ENCODE data around the gene RTP1.
"Not testable (repeated sequence)": the region's sequence is repeated elsewhere in the genome, so short reads cannot be mapped to it uniquely, and the experiment has no call there.

Gene RTP1

DNA sequence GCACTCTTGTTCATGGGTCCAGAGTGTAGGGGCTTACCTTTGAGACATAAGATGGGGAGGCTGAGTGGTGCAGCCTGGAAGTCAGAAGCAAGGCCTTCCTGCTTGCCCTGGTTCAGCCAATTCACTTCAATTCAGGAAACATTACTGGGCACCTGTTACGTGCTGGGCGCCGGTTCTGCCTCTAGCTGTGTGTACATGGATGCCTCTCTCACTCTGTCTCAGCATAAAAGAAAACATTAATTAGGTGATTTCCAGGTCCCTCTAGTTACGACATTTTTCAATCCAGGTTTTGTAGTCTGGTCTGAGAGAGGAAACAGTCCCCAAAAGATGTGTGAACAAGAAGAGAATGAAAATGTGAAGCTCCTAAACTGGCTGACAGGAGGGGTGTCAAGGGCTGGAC is 1.2 kb downstream of the RTP1 start:
- DNase-seq (ENCODE audit: low spot score) = no peak
- no peak for FAIRE-seq

GRCh38 chr3:187199463-187200050 is 2.3 kb downstream of the RTP1 start:
- FAIRE-seq; DNase-seq (ENCODE audit: low spot score): not testable (repeated sequence)

DNA sequence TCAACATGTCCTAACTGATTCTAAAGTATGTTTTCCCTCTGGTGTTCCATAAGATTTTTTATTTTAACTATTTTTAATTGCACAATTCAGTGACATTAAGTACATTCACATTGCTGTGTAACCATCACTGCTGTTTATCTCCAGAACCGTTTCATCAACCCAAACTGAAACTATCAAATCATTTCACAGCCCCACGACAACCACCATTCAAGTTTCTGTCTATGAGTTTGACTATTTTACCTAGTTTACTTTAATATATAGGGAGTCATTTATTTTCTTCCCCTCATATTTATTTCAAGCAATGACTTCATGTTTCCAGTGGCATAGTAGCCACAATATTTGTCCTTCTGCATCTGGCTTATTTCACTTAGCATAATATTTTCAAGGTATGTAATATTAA is 8.4 kb downstream of the RTP1 start:
- DNase-seq (ENCODE audit: low spot score) (no peak), FAIRE-seq (no peak)

DNA sequence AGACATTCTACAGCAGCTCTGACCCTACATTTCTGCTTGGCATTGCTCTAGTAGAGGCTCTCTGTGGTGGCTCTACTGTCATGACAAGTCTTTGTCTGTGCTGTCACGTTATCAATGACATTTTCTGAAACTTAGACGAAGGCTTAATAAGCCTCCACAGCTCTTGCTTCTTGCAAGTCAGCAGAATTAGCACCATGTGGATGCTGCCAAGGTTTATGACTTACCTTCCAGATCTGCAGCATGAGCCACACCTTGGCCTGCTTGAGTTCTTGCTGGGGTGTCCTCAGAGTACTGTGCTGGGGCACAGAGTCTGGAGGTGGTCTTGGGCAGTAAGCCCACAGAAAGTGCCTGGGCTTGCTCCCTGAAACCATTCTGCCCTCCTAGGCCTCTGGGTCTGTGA is 9.8 kb downstream of the RTP1 start:
- FAIRE-seq (no peak), DNase-seq (ENCODE audit: low spot score) (no peak)

GRCh38 chr3:187207624-187208023 is 10.3 kb downstream of the RTP1 start:
- DNase-seq (ENCODE audit: low spot score) (no peak), FAIRE-seq (no peak)

GRCh38 chr3:187208159-187208558 is 10.9 kb downstream of the RTP1 start:
- DNase-seq (ENCODE audit: low spot score) = no peak
- FAIRE-seq = no peak

GRCh38 chr3:187209491-187209890 is 12.2 kb downstream of the RTP1 start:
- FAIRE-seq (no peak), DNase-seq (ENCODE audit: low spot score) (no peak)

DNA sequence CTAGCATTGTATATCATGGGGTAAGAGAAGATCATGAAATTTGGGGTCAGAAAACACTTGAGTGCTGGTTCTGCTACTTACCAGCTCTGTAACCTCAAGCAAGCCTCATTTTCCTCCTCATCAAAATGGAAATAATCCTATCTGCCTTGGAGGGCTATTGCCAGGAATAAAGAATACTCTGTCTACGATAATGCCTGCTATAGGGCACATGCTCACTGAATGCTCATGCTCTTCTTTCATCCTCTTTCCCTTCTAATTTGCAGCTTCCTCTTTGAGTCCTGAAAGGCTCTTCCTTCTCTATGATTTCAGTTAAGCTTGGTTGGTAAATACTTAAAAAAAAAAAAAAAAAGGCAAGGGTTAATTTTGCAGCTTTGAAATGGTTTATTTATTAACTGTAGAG is 12.8 kb downstream of the RTP1 start:
- FAIRE-seq (no peak), DNase-seq (ENCODE audit: low spot score) (no peak)

DNA sequence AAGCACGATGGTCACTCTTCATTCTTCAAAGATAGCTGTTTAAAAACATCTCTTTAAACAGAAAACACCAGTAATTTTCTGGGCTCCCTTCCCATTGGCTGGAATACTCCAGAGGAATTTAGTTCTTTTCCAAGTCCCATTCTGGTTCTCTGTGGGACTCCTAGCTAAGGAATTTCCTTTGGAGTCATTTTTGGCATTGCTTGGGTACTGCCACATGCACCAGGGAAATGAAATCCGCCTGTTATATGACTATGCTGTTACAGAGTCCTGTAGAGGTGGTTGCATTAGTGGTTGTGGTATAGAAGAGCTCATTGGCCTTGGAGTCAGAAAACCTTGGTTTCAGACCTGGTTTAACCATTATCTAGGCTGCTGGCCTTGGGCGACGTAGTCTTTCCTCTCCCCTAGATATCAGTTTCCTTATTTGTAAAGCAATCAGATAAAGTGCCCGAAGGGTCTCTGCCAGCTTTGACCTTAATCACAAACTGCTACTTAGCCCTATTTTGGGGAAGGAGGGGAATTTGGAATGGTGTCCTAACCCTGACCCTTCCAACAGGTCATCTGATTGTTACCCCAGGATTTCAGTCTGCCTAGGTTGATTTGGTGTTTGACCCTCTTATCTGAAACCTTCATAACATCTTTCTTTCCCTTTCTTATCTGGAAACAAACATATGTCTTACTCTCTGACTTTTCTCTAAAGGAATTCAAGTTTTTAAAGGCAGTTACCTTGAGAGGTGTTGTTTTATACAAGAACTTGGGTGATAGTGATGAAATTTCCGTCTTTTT is 13.4 kb downstream of the RTP1 start:
- DNase-seq (ENCODE audit: low spot score) = no peak
- FAIRE-seq = no peak

DNA sequence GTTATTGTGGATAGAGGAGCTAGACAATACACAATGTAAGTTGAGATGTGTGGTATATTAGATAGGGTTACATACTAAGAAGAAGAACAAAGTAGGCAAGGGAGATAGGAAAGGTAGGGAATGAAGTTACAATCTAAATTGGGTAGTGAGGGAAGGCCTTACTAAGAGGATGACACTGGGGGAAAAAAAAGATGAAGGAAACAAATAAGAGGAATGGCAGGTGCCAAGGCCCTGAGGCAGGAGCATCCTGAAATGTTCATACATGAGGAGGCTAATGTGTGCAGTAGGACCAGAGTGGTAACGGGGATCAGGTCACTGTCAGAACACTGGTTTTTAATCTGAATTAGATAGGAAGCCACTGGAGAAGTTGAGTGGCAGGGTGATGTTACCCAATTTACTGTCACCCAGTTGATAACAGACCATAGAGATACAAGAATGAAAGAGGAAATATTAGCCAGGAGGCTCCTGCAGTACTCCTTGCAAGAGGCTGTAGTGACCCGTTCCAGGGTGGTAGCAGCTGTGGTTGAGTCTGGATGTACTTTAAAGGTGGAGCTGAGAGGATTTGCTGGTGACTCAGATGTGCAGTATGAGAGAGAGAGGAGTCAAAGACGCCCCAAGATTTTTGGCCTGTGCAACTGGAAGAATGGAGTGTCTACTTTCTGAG is 14.4 kb downstream of the RTP1 start:
- DNase-seq (ENCODE audit: low spot score) = no peak
- no peak for FAIRE-seq

GRCh38 chr3:187212196-187212545 is 14.9 kb downstream of the RTP1 start:
- FAIRE-seq (no peak), DNase-seq (ENCODE audit: low spot score) (no peak)

GRCh38 chr3:187212705-187213104 is 15.4 kb downstream of the RTP1 start:
- no peak for FAIRE-seq
- no peak for DNase-seq (ENCODE audit: low spot score)

DNA sequence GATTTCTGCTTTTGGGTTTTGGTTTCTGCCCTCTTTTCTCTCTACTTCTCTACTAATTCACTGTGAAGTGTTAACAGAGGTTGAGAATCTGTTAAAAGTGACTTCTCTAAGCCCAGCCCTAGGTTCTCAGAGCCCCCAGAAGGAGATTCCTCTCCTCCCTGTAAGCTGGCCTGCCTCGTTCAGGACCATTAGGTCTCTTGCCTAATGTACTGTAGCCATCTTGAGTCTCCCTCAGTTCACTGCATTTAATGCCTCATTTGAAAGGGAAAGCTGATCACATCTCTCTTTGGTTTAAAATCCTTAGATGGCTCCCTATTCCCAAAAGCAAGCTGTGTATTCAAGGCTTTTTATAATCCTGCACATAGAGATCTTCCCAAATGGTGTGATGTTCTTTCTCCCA is 16.3 kb downstream of the RTP1 start:
- FAIRE-seq = no peak
- no peak for DNase-seq (ENCODE audit: low spot score)

DNA sequence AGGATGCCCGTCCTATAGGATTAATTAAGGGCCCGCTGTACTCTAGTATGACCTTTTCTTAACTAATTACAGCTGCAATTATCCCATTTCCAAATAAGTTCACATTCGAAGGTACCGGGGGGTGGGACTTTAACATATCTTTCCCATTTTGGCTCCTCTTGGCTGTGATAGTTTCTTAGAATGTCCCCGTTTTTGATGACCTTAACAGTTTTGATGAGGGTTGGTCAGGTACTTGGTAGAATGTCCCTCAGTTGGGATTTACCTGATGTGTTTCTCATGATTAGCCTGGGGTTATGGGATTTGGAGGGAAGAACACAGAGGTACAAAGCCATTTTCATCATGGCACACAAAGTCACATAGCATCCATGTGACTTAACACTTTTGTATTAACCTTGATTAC is 18.2 kb downstream of the RTP1 start:
- DNase-seq (ENCODE audit: low spot score) (no peak), FAIRE-seq (no peak)

DNA sequence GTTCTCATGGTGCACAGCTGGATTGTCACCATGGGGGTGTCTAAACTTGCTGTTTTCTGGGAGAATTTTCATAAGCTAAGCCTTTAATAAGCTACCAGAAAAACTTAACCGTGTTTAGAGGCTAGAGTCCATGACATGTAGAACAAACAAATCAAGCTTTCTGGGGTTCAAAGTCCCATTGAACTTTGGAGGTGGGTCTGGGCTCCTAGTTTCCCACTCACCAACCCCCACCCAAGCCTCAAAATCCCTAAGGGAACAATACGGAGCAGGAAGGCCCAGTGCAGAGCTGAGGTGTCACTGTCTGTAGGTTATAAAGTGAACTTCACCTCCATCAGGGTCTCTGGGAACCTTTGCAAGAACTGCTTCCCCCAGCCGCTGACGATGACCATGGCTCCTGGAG is 25.5 kb downstream of the RTP1 start:
- FAIRE-seq = no peak

DNA sequence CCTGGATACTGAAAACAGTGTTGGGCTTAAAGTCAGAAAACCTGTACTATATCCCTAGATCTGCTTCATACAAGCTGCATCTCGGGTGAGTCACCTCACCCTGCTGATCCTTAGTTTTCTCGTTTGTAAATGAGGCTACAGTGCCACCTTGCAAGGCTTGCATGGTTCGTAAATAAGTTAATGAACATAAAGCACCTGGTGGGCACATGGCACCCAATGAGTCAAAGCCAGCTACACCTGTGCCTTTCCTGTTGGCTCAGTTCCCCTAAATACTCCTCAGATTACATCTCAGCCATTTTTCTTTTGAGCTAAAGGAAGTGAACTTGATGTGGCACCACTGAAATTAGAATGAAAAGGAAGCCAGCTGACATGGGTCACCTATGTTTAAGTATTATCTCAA is 26.5 kb downstream of the RTP1 start:
- FAIRE-seq (no peak), DNase-seq (ENCODE audit: low spot score) (no peak)

More for the DNA sequence above, 25.5 kb downstream of the RTP1 start:
- DNase-seq (ENCODE audit: low spot score) = no peak

DNA sequence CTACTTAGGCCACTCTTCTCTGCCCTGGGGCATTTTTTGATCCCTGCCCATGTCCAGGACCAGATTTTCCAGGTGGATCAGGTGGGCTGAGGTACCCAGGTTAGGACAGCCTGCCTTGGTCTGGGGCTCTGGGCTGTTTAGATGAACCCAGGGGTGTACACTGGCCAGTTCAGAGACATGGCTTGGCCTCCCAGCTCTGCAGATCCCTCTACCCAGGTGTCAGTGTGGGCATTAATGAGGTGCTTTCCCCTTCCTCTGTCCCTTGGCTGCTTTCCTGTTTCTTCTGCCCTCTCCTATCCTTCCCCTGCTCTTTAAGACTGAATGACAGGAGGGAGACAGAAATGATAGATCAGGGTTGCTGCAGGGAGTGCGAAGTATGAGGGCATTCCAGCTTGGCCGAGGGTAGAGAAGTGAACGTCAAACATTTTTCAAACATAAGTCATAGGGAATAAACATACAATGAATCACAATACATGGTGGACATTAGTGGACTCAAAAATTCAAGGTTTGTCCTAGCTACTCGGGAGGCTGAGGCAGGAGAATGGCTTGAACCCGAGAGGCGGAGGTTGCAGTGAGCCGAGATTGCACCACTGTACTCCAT is 30.5 kb downstream of the RTP1 start:
- peak; percentile 14 for DNase-seq (ENCODE audit: low spot score)
- FAIRE-seq = no peak

GRCh38 chr3:187228740-187229139 is 31.5 kb downstream of the RTP1 start:
- DNase-seq (ENCODE audit: low spot score) (no peak), FAIRE-seq (no peak)

DNA sequence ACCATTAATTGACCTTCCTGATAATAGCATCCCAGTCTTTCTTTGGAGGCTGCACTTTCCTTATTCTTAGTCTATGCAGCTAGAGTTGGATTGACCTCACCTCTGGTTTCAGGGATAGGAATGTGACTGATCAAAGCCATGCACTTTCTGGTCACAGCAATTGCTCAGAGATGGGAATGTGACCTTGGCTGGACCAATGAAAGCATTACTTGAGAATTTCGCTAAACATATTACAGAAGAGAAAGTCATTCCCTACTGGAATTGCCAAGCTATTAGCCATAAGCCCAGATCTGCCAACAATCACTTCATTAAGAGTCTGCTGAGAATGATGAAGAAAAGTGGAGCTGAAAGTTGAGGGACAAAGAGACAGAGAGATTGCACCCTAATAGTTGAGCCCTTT is 32.7 kb downstream of the RTP1 start:
- DNase-seq (ENCODE audit: low spot score) = no peak

GRCh38 chr3:187236962-187237361 is 39.7 kb downstream of the RTP1 start:
- no peak for FAIRE-seq
- no peak for DNase-seq (ENCODE audit: low spot score)

More for the DNA sequence above, 32.7 kb downstream of the RTP1 start:
- no peak for FAIRE-seq

DNA sequence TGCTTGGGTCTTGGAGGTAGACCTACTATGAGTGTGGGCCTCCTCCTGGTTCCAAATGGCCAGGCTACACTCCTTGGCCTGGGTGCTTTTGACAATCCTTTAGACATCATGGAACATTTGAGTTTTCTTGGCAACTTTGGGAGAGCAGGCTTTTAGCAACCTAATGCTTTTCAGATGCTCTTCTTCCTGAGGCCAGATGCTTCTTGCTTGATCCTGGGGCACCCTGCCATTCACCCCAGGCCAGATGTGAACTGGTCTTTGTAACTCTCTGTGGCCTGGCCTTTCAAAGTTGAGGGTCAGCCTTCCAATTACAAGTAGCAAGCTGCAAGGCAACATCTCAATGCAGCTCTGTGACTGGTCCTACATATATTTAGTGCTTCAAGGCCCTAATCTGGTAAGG is 40.5 kb downstream of the RTP1 start:
- no peak for DNase-seq (ENCODE audit: low spot score)
- FAIRE-seq = no peak

DNA sequence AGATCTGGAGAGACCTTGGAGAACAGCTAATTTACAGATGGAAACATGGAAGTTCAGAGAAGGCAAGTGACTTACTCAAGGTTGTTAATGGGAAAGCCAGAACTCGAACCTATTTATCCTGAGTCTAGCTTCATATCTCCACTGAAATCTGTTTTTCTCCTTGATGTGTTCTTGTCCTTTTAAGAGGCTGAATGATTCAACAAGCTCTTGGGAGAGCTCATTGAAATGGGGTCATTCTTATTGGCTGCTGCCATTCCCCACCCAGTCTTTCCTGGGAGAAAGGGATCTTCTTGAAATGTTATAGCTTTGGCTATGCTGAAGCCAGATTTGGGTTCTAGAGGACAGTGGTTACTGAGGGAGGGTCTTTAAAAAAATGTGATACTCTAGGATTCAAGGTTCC is 41.0 kb downstream of the RTP1 start:
- no peak for FAIRE-seq
- DNase-seq (ENCODE audit: low spot score) = no peak
